HG03521 (cell line): ENCODE results near the gene PIGH.
"Not testable (repeated sequence)": the region's sequence is repeated elsewhere in the genome, so short reads cannot be mapped to it uniquely, and the experiment has no call there.

Experiments used
- ATAC-seq: cut with Tn5 transposase; IDR thresholded peaks from one replicate; pipeline ENCODE4 v1.9.1; 2021; ENCODE audit warnings: mild to moderate bottlenecking, moderate library complexity; ENCODE audit not compliant: unreplicated experiment

The PIGH gene

GRCh38 chr14:67610491-67610890 is 10.4 kb upstream of the PIGH start:
- ATAC-seq: no peak

GRCh38 chr14:67609642-67610310 is 9.7 kb upstream of the PIGH start:
- no peak for ATAC-seq

- no peak for ATAC-seq
Measured at GRCh38 chr14:67607646-67608045, 7.6 kb upstream of the PIGH start.

- peak; percentile 43 for ATAC-seq
Measured at GRCh38 chr14:67602995-67603545, 3.0 kb upstream of the PIGH start.

GRCh38 chr14:67602076-67602475 is 2.0 kb upstream of the PIGH start:
- no peak for ATAC-seq

GRCh38 chr14:67600562-67600974 is 500 bp upstream of the PIGH start:
- not testable (repeated sequence) for ATAC-seq

- ATAC-seq: no peak
Measured at GRCh38 chr14:67595392-67595791, 4.7 kb downstream of the PIGH start.

- not testable (repeated sequence) for ATAC-seq
Measured at GRCh38 chr14:67593650-67594049, 6.4 kb downstream of the PIGH start.

GRCh38 chr14:67589204-67589770 is 10.8 kb downstream of the PIGH start:
- no peak for ATAC-seq

- ATAC-seq: no peak
Measured at GRCh38 chr14:67586369-67586768, 13.7 kb downstream of the PIGH start.

GRCh38 chr14:67584978-67585377 is 15.1 kb downstream of the PIGH start:
- no peak for ATAC-seq

GRCh38 chr14:67583711-67584644 is 16.1 kb downstream of the PIGH start:
- no peak for ATAC-seq

- ATAC-seq: no peak
Measured at GRCh38 chr14:67582061-67582460, 18.0 kb downstream of the PIGH start.

- no peak for ATAC-seq
Measured at GRCh38 chr14:67581643-67582042, 18.4 kb downstream of the PIGH start.

GRCh38 chr14:67580336-67581171 is 19.5 kb downstream of the PIGH start:
- ATAC-seq: no peak

- no peak for ATAC-seq
Measured at GRCh38 chr14:67579636-67580035, 20.4 kb downstream of the PIGH start.

- ATAC-seq: no peak
Measured at GRCh38 chr14:67579040-67579439, 21.0 kb downstream of the PIGH start.

- ATAC-seq: no peak
Measured at GRCh38 chr14:67577909-67578749, 21.9 kb downstream of the PIGH start.

GRCh38 chr14:67577181-67577808 is 22.8 kb downstream of the PIGH start:
- ATAC-seq: no peak
